Measurements from ENCODE around the gene SSMEM1.

Gene SSMEM1

GRCh38 chr7:130254555-130254954, 46.9 kb downstream of the SSMEM1 start:
- no peak for DNase-seq

DNA sequence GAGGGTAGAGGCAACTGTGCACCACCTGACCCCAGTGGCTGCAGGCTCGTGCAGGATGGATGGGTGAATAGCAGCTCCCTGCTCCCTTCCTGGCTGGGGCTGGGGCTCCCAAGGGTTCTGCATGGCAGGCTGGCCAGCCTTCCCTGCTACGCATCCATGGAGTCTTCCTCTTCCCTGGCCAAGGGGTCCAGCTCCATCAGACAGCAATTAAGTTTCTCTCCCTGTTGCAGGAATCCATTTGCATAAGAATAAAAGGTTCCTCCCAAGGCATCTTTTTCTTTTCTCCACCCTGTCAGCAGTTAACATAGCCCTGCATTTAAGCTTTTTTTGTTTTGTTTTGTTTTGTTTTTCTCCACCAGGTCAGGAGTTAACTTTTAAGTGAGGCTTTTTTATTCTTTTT, 49.0 kb downstream of the SSMEM1 start:
- no peak for DNase-seq

DNA sequence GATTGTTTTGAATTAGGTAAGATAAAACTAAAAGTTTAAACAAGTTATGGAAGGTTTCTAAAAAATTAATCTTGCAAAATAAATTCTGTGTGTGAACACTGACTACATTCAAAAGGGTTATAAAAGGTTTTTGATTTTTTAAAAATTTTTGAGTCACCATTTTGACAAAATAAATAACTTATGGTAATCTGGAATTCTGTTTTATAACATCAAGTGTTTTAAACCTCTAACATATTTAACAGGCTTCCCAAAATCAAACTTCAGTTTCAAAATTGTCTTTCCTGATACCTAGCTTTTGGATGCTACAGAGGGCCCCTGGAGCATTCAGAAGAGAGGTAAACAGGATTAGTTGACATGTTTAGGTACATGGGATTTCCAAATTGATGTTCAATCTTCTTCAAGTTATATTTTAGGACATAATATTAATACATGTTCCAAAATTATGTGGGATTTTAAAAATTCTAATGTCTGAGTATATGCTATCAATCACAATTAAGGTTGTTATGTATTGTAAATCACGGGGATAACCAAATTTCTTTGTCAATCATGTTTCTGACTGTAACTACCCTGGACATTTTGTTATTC, 50.9 kb downstream of the SSMEM1 start:
- no peak for DNase-seq

DNA sequence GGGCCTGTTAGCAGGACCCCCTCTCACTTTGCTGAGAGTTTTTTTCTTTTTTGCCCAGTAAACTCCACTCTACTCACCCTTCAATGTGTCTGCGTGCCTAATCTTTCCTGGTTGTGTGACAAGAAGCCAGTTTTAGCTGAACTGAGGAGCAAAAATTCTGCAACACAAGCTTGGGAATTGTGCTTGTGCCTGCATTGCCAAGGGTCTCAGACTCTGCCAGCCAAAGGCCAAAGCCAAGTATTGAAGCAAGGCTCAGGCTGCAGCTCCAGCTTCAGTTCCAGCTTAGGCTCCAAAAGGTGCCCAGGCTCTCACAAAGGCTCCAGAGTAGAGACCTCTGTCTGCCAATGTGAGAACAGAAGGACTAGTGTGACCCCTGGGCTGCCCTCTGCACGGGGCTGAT, 54.8 kb downstream of the SSMEM1 start:
- DNase-seq: no peak

DNA sequence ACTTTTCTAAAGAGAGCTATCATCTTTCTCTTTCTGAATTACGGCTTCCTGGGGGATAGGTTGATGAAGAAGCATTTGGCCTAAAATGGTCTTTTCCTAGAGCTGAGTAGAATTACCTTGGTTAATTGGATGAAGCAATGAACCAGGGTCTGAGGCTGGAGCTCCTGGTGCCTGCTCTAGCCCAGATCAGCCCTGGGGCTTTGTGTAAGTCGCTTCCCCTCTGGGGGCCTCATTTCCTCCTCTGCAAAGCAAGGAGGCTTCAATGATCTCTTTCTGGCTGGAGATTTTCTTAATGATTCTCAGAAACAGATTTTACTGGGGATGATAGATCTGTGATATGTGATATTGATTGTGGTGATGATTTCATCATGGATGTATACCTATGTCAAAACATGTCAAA, 55.5 kb downstream of the SSMEM1 start:
- DNase-seq: no peak
